Naive thymus-derived CD8-positive, alpha-beta T cell (primary cell): ENCODE results near the gene NPFF. TPM values are rescaled to one million over a fixed set of nuclear protein-coding genes. Genes with fewer than 3 reads are reported as not detected.
"Not testable (repeated sequence)": the region's sequence is repeated elsewhere in the genome, so short reads cannot be mapped to it uniquely, and the experiment has no call there.

ENCODE experiments used
- ATAC-seq, 2 donors: fragments of 150-1000 bp; cut with Tn5 transposase in 1 of 2; sonication (Bioruptor Pico), chemical (Tn5 transposase) in 1 of 2; 1 replicate in 1 of 2; 2 replicates in 1 of 2; pipeline ENCODE4 v1.10.0; 2021; ENCODE audit warnings: mild to moderate bottlenecking in 2 of 2, moderate library complexity in 2 of 2
- POLR2A ChIA-PET: fragments of 350-600 bp; sonication (Branson Sonifier 250); formaldehyde crosslinking; loops from one replicate; lab custom pipeline; 2021; ENCODE audit warnings: antibody characterized with exemption; lab: Charles Lee
- DNase-seq, 10 donors: peaks; one replicate each; pipeline versions ENCODE4 v3.0.0 to v3.0.0-alpha.2; 2020 to 2022
- H3K27ac Mint-ChIP-seq, 10 donors: one replicate each; pipeline ENCODE4 v1.8.0; 2020 to 2022; ENCODE audit warnings: mild to moderate bottlenecking in 10 of 10, mixed read lengths in 10 of 10, moderate library complexity in 4 of 10, inconsistent platforms in 1 of 10
- H3K27me3 Mint-ChIP-seq, 5 donors: one replicate each; pipeline ENCODE4 v1.8.0; 2021 to 2022; ENCODE audit warnings: mixed read lengths in 5 of 5
- H3K36me3 Mint-ChIP-seq, 3 donors: one replicate each; pipeline ENCODE4 v1.8.0; 2020 to 2022; ENCODE audit warnings: mixed read lengths in 3 of 3, mild to moderate bottlenecking in 2 of 3, inconsistent platforms in 1 of 3
- H3K4me1 Mint-ChIP-seq, 4 donors: one replicate each; pipeline ENCODE4 v1.8.0; 2021 to 2022; ENCODE audit warnings: mixed read lengths in 4 of 4
- H3K4me3 Mint-ChIP-seq, 10 donors: one replicate each; pipeline ENCODE4 v1.8.0; 2020 to 2022; ENCODE audit warnings: mild to moderate bottlenecking in 10 of 10, mixed read lengths in 10 of 10, moderate library complexity in 6 of 10, inconsistent platforms in 1 of 10
- H3K9me3 Mint-ChIP-seq, 9 donors: one replicate each; pipeline ENCODE4 v1.8.0; 2020 to 2022; ENCODE audit warnings: mixed read lengths in 9 of 9, mild to moderate bottlenecking in 3 of 9, inconsistent platforms in 1 of 9, moderate library complexity in 1 of 9
- polyA plus RNA-seq, 3 donors: library from polyadenylated mRNA; unstranded; fragments of 300-500 nt; fragmentation: Illumina TruSeq; gene quantifications; one replicate each; pipeline ENCODE4 v1.2.3, GENCODE V29; 2021
- total RNA-seq, 8 experiments: library from RNA in 2 of 8; stranded (reverse) in 2 of 8; gene quantifications; one replicate each; pipeline ENCODE4 v1.2.3 and lab custom pipeline; 2021 to 2026

NPFF gene
- total RNA-seq (not detected), polyA plus RNA-seq (not detected), total RNA-seq (lab: John Stamatoyannopoulos, UW) (0 to 0.52 (median 0.25) reads per million in 6 experiments)

GRCh38 chr12:53506881-53507602, at the start of gene NPFF:
Gene NPFF, minus strand, starts transcription at chr12:53507484. Its CDS starts 10 bp downstream, at chr12:53507474.
- Mint-ChIP-seq H3K4me3 (no peak within 1 kb of the TSS), H3K4me1 (peaks cover 5 to 28% (median 14%) of the 10 kb centered on the region in 4 donors), H3K9me3 (no peaks in the 10 kb centered on the region), H3K27ac (peak within 1 kb of the TSS in 2 of 10 donors; percentile 27 to 75), H3K27me3 (no peaks in the 10 kb centered on the region), H3K36me3 (peaks cover 0 to 25% (median 1%) of the 10 kb centered on the region in 3 donors)
- no peak for ATAC-seq
- POLR2A ChIA-PET: interaction anchor here (2.0 kb wide), 1 partner anchor 14 kb away, joined by 4 read pairs; no protein-coding TSS in a partner anchor
- DNase-seq: no peak

- DNase-seq (no peak), ATAC-seq (no peak)
- Mint-ChIP-seq H3K9me3 (no peaks in the 10 kb centered on the region), H3K4me1 (peaks cover 7 to 13% (median 10%) of the 10 kb centered on the region in 4 donors), H3K4me3 (no peak overlapping the region), H3K36me3 (peaks cover 0 to 41% (median 6%) of the 10 kb centered on the region in 3 donors), H3K27ac (peak overlapping the region in 7 of 10 donors; percentile 1 to 83 (median 42)), H3K27me3 (no peaks in the 10 kb centered on the region)
- POLR2A ChIA-PET: no interaction called here
These were observed 45.4 kb upstream of the NPFF start for GRCh38 chr12:53552361-53553327.

GRCh38 chr12:53551889-53552291, 44.6 kb upstream of the NPFF start:
- peaks cover 6 to 13% (median 9%) of the 10 kb centered on the region in 4 donors for H3K4me1 Mint-ChIP-seq
- no peaks in the 10 kb centered on the region for H3K27me3 Mint-ChIP-seq
- peaks cover 0 to 41% (median 6%) of the 10 kb centered on the region in 3 donors for H3K36me3 Mint-ChIP-seq
- ATAC-seq (no peak), DNase-seq (no peak)
- H3K9me3 Mint-ChIP-seq: no peaks in the 10 kb centered on the region
- peak overlapping the region in 1 of 10 donors; percentile 28 for H3K4me3 Mint-ChIP-seq
- POLR2A ChIA-PET: no interaction called here
- peak overlapping the region in 7 of 10 donors; percentile 1 to 83 (median 42) for H3K27ac Mint-ChIP-seq

GRCh38 chr12:53550595-53550994, 43.3 kb upstream of the NPFF start:
- ATAC-seq (no peak), DNase-seq (no peak)
- Mint-ChIP-seq H3K9me3 (no peaks in the 10 kb centered on the region), H3K4me1 (peaks cover 6 to 13% (median 10%) of the 10 kb centered on the region in 4 donors), H3K27ac (peak overlapping the region in 1 of 10 donors; percentile 25), H3K27me3 (no peaks in the 10 kb centered on the region), H3K4me3 (no peak overlapping the region), H3K36me3 (peaks cover 0 to 41% (median 6%) of the 10 kb centered on the region in 3 donors)
- POLR2A ChIA-PET: interaction anchor here (0.6 to 1.1 kb wide), 2 partner anchors 11 to 80 kb away, joined by 3 to 4 read pairs; no protein-coding TSS in a partner anchor

- H3K4me3 Mint-ChIP-seq, H3K9me3 Mint-ChIP-seq, ATAC-seq, DNase-seq, H3K27me3 Mint-ChIP-seq: not testable (repeated sequence)
- POLR2A ChIA-PET: interaction anchor here (1.1 kb wide), 1 partner anchor 12 kb away, joined by 3 read pairs; no protein-coding TSS in a partner anchor
- H3K27ac Mint-ChIP-seq: peak overlapping the region in 1 of 10 donors; percentile 25
- H3K36me3 Mint-ChIP-seq: peaks cover 0 to 41% (median 6%) of the 10 kb centered on the region in 3 donors
- H3K4me1 Mint-ChIP-seq: peaks cover 6 to 17% (median 10%) of the 10 kb centered on the region in 4 donors
These were observed 42.8 kb upstream of the NPFF start for GRCh38 chr12:53550131-53550530.

GRCh38 chr12:53548354-53548753, 41.1 kb upstream of the NPFF start:
- H3K27me3 Mint-ChIP-seq, ATAC-seq, DNase-seq, H3K9me3 Mint-ChIP-seq, H3K4me3 Mint-ChIP-seq: not testable (repeated sequence)
- Mint-ChIP-seq H3K36me3 (peaks cover 0 to 43% (median 6%) of the 10 kb centered on the region in 3 donors), H3K27ac (peak overlapping the region in 1 of 10 donors; percentile 21), H3K4me1 (peaks cover 9 to 31% (median 20%) of the 10 kb centered on the region in 4 donors)
- POLR2A ChIA-PET: interaction anchor here (1.3 kb wide), 1 partner anchor 128 kb away, joined by 4 read pairs; the partner anchor contains the start of gene ATP5MC2

- peaks cover 3 to 20% (median 12%) of the 10 kb centered on the region in 4 donors for H3K4me1 Mint-ChIP-seq
- ATAC-seq: peak; percentile 96
- H3K4me3 Mint-ChIP-seq: peak overlapping the region in 3 of 10 donors; percentile 6 to 44 (median 23)
- H3K27me3 Mint-ChIP-seq: no peaks in the 10 kb centered on the region
- DNase-seq: peak in 9 of 10 donors; percentile 11 to 75 (median 58)
- no peaks in the 10 kb centered on the region for H3K9me3 Mint-ChIP-seq
- H3K27ac Mint-ChIP-seq: peak overlapping the region in 9 of 10 donors; percentile 37 to 87 (median 77)
- H3K36me3 Mint-ChIP-seq: peaks cover 0 to 39% (median 7%) of the 10 kb centered on the region in 3 donors
- POLR2A ChIA-PET: interaction anchor here (1.1 to 2.7 kb wide), 2 partner anchors 132 to 134 kb away, joined by 3 to 7 read pairs; partner anchors contain the start of gene ATP5MC2
These were observed 36.3 kb upstream of the NPFF start for GRCh38 chr12:53543539-53543938.

GRCh38 chr12:53539526-53539925, 32.2 kb upstream of the NPFF start:
- peak overlapping the region in 1 of 10 donors; percentile 19 for H3K27ac Mint-ChIP-seq
- peaks cover 3 to 10% (median 10%) of the 10 kb centered on the region in 4 donors for H3K4me1 Mint-ChIP-seq
- H3K9me3 Mint-ChIP-seq: no peaks in the 10 kb centered on the region
- POLR2A ChIA-PET: interaction anchor here (0.5 to 1.2 kb wide), 2 partner anchors 136 to 928 kb away, joined by 3 to 7 read pairs; no protein-coding TSS in a partner anchor
- H3K4me3 Mint-ChIP-seq: no peak overlapping the region
- DNase-seq (no peak), ATAC-seq (no peak)
- peaks cover 0 to 70% (median 18%) of the 10 kb centered on the region in 3 donors for H3K36me3 Mint-ChIP-seq
- no peaks in the 10 kb centered on the region for H3K27me3 Mint-ChIP-seq

GRCh38 chr12:53538209-53538689, 31.0 kb upstream of the NPFF start:
- Mint-ChIP-seq H3K9me3 (no peaks in the 10 kb centered on the region), H3K4me3 (no peak overlapping the region), H3K27ac (no peak overlapping the region), H3K36me3 (peaks cover 0 to 79% (median 25%) of the 10 kb centered on the region in 3 donors), H3K4me1 (peaks cover 0 to 1% (median 0%) of the 10 kb centered on the region in 4 donors), H3K27me3 (no peaks in the 10 kb centered on the region)
- DNase-seq: no peak
- ATAC-seq: no peak
- POLR2A ChIA-PET: interaction anchor here (0.6 kb wide), 2 partner anchors 21 to 22 kb away, joined by 3 read pairs; no protein-coding TSS in a partner anchor

GRCh38 chr12:53536962-53537361, 29.7 kb upstream of the NPFF start:
- peaks cover 6 to 79% (median 28%) of the 10 kb centered on the region in 3 donors for H3K36me3 Mint-ChIP-seq
- POLR2A ChIA-PET: no interaction called here
- H3K9me3 Mint-ChIP-seq: no peaks in the 10 kb centered on the region
- H3K4me3 Mint-ChIP-seq: no peak overlapping the region
- H3K4me1 Mint-ChIP-seq: no peaks in the 10 kb centered on the region
- ATAC-seq (no peak), DNase-seq (no peak)
- H3K27ac Mint-ChIP-seq: no peak overlapping the region
- H3K27me3 Mint-ChIP-seq: no peaks in the 10 kb centered on the region

GRCh38 chr12:53533471-53533870, 26.2 kb upstream of the NPFF start:
- DNase-seq: no peak
- POLR2A ChIA-PET: no interaction called here
- Mint-ChIP-seq H3K9me3 (no peaks in the 10 kb centered on the region), H3K27me3 (no peaks in the 10 kb centered on the region), H3K36me3 (peaks cover 6 to 85% (median 24%) of the 10 kb centered on the region in 3 donors), H3K4me3 (no peak overlapping the region), H3K27ac (no peak overlapping the region), H3K4me1 (no peaks in the 10 kb centered on the region)
- no peak for ATAC-seq
